HepG2 (cell line): ENCODE results near the gene VENTX. TPM values are rescaled to one million over a fixed set of nuclear protein-coding genes. Genes with fewer than 3 reads are reported as not detected.

Source experiments
- ATAC-seq: fragments of 200-7000 bp; cut with Tn5 transposase; 3 replicates; pipeline ENCODE4 v1.9.1; 2020; ENCODE audit warnings: mild to moderate bottlenecking, moderate library complexity
- Bru-seq: library from RNA; stranded (reverse); fragments of 400-500 nt; gene quantifications from one replicate; lab custom pipeline; 2021; lab: Mats Ljungman, UMichigan
- BruChase-seq, 2 experiments: library from RNA; stranded (reverse); fragments of 400-500 nt; gene quantifications; one replicate each; lab custom pipeline; 2021; lab: Mats Ljungman, UMichigan
- BruUV-seq: library from RNA; stranded (reverse); fragments of 400-500 nt; replicated peaks from 2 replicates; lab custom pipeline; 2021; lab: Mats Ljungman, UMichigan
- CTCF ChIA-PET: fragments of 300-600 bp; formaldehyde crosslinking; extraction: SDS; loops from one replicate; lab custom pipeline; 2021; ENCODE audit warnings: low total read pairs, inconsistent platforms, low intra/inter-chr PET ratio; lab: Yijun Ruan, JAX
- POLR2A ChIA-PET: fragments of 350-600 bp; sonication (Branson Sonifier 250); formaldehyde crosslinking; loops from one replicate; lab custom pipeline; 2020; ENCODE audit warnings: antibody characterized with exemption, inconsistent platforms; lab: Yijun Ruan, JAX
- DNase-seq: peaks from one replicate; pipeline ENCODE4 v3.0.0-alpha.2; 2015; ENCODE audit warnings: low spot score
- FAIRE-seq: peaks from 3 replicates; lab custom pipeline; 2011; peaks lifted over from hg19 to GRCh38; lab: Jason Lieb, UNC
- H2AFZ ChIP-seq: one replicate; pipeline ENCODE4 v1.6.1; 2011; ENCODE audit warnings: low read length, inconsistent platforms
- H3K27ac ChIP-seq: fragments of 300-600 bp; 3 replicates; pipeline ENCODE4 v1.8.0; 2011; ENCODE audit warnings: mixed run types, mild to moderate bottlenecking, mixed read lengths, low read length, inconsistent platforms; ENCODE audit not compliant: insufficient read depth; ENCODE audit errors: extremely low read length
- H3K27me3 ChIP-seq, 2 experiments: fragments of 200-600 bp in 1 of 2; 2 replicates in 1 of 2; 3 replicates in 1 of 2; pipeline versions ENCODE4 v1.6.0 to v1.8.0; 2011; ENCODE audit warnings: low read length in 2 of 2, mild to moderate bottlenecking in 2 of 2, moderate library complexity in 2 of 2, inconsistent platforms in 1 of 2; ENCODE audit not compliant: insufficient read depth in 2 of 2, control insufficient read depth in 1 of 2
- H3K36me3 ChIP-seq, 2 experiments: fragments of 200-600 bp in 1 of 2; replicated peaks in 1 of 2; 2 replicates in 1 of 2; 3 replicates in 1 of 2; pipeline versions ENCODE4 v1.5.1 to v1.8.0; 2011; ENCODE audit warnings: low read length in 2 of 2, inconsistent platforms in 1 of 2; ENCODE audit not compliant: insufficient read depth in 2 of 2, control insufficient read depth in 1 of 2
- H3K4me1 ChIP-seq: 2 replicates; pipeline ENCODE4 v1.5.1; 2012; ENCODE audit warnings: low read length, inconsistent platforms; ENCODE audit not compliant: insufficient read depth
- H3K4me2 ChIP-seq: 2 replicates; pipeline ENCODE4 v1.6.0; 2011; ENCODE audit warnings: low read depth, low read length, inconsistent platforms
- H3K4me3 ChIP-seq, 3 experiments: fragments of 200-600 bp in 1 of 3; sonication (generic), shearing (Covaris generic) in 1 of 3; replicated peaks in 1 of 3; 2 replicates each; pipeline ENCODE4 v1.5.1; 2011 to 2016; ENCODE audit warnings: low read length in 3 of 3, inconsistent platforms in 2 of 3, low read depth in 2 of 3, mild to moderate bottlenecking in 2 of 3, control low read depth in 1 of 3, mixed read lengths in 1 of 3; ENCODE audit not compliant: insufficient read depth in 1 of 3
- H3K79me2 ChIP-seq: one replicate; pipeline ENCODE4 v1.6.1; 2011; ENCODE audit warnings: low read length, inconsistent platforms; ENCODE audit not compliant: insufficient read depth
- H3K9ac ChIP-seq: 2 replicates; pipeline ENCODE4 v1.6.0; 2011; ENCODE audit warnings: mild to moderate bottlenecking, low read depth, low read length, inconsistent platforms; ENCODE audit not compliant: insufficient read depth
- H3K9me3 ChIP-seq: 2 replicates; pipeline ENCODE4 v1.5.1; 2012; ENCODE audit warnings: mild to moderate bottlenecking, low read length
- H4K20me1 ChIP-seq: 2 replicates; pipeline ENCODE4 v1.6.0; 2011; ENCODE audit warnings: inconsistent platforms, mild to moderate bottlenecking, low read length, moderate library complexity; ENCODE audit not compliant: insufficient read depth
- AGO2 ChIP-seq: fragments of 200-400 bp; formaldehyde crosslinking; optimal IDR thresholded peaks from 2 replicates; pipeline ENCODE3; 2017; ENCODE audit warnings: mild to moderate bottlenecking, low read depth, low read length, moderate library complexity
- CERS6 ChIP-seq: sonication (generic); formaldehyde crosslinking; IDR thresholded peaks from 2 replicates; pipeline ENCODE4 v1.5.0; 2020; ENCODE audit warnings: missing genetic modification reagents
- NCOA5 ChIP-seq: sonication (generic); formaldehyde crosslinking; IDR thresholded peaks from 2 replicates; pipeline ENCODE4 v1.4.0; 2020; ENCODE audit warnings: missing genetic modification reagents
- PBX3 ChIP-seq: sonication (generic); formaldehyde crosslinking; IDR thresholded peaks from 2 replicates; pipeline ENCODE4 v1.8.1; 2023; ENCODE audit warnings: missing genetic modification reagents, inconsistent platforms, borderline replicate concordance
- RELA ChIP-seq: sonication (generic); formaldehyde crosslinking; IDR thresholded peaks from 2 replicates; pipeline ENCODE4 v1.4.0; 2020; ENCODE audit warnings: missing genetic modification reagents
- SOX5 ChIP-seq: IDR thresholded peaks from 2 replicates; pipeline ENCODE4 v1.6.1; 2016; ENCODE audit warnings: borderline replicate concordance
- ZBTB1 ChIP-seq: sonication (generic); formaldehyde crosslinking; IDR thresholded peaks from 2 replicates; pipeline ENCODE4 v1.4.0; 2020; ENCODE audit warnings: missing genetic modification reagents, borderline replicate concordance
- WGBS: methylation state at CpG from one replicate; pipeline ENCODE4 v1.1.6; 2017; ENCODE audit warnings: low lambda C conversion rate; 5-methylcytosine and 5-hydroxymethylcytosine counted together
- in situ Hi-C: cut with HindIII; loops from 2 replicates; pipeline ENCODE4 v1.10.0; 2017; ENCODE audit warnings: low pct_unique_long_range_greater_than_20kb; ENCODE audit not compliant: extremely low pct_ligation_motif_present
- intact Hi-C: fragments of 100-400 bp; cut with micrococcal nuclease; formaldehyde crosslinking; loops from one replicate; pipeline ENCODE4 v1.10.0; 2022; ENCODE audit not compliant: unreplicated experiment
- long read RNA-seq, 2 experiments: library from RNA in 1 of 2; library from polyadenylated mRNA in 1 of 2; stranded (forward) in 1 of 2; unstranded in 1 of 2; transcript quantifications; one replicate each; pipeline ENCODE4 v2.0.0, GENCODE V29; 2019 to 2022
- polyA minus RNA-seq, 3 experiments: library from RNA; depleted of rRNA, polyadenylated mRNA; stranded (reverse); fragments of >200 nt; gene quantifications; 2 replicates each; pipeline ENCODE4 v1.2.3, GENCODE V29; 2011; ENCODE audit warnings: low replicate concordance in 1 of 3
- polyA plus RNA-seq, 8 experiments: library from polyadenylated mRNA; depleted of rRNA in 3 of 8; stranded (reverse) in 7 of 8; unstranded in 1 of 8; fragments of >200 nt; fragmentation: Illumina TruSeq in 4 of 8; extraction: Trizol in 4 of 8; gene quantifications; 2 replicates each; pipeline versions ENCODE4 v1.2.1 to v1.2.3, GENCODE V29; 2011 to 2016; ENCODE audit warnings: low read depth in 4 of 8, missing spikeins in 1 of 8, mixed read lengths in 1 of 8; ENCODE audit not compliant: insufficient read depth in 1 of 8
- total RNA-seq, 5 experiments: library from RNA; depleted of rRNA; stranded (reverse); fragments of >200 nt; fragmentation: Illumina TruSeq; extraction: Trizol; gene quantifications; 2 replicates each; pipeline ENCODE4 v1.2.3, GENCODE V29; 2016; ENCODE audit warnings: low read depth in 1 of 5
- TF ChIP-seq, protein P1 (sequence below): sonication (generic); formaldehyde crosslinking; IDR thresholded peaks from 2 replicates; pipeline ENCODE4 v1.5.1; 2020; ENCODE audit warnings: mild to moderate bottlenecking, missing genetic modification reagents, moderate library complexity

VENTX gene, protein sequence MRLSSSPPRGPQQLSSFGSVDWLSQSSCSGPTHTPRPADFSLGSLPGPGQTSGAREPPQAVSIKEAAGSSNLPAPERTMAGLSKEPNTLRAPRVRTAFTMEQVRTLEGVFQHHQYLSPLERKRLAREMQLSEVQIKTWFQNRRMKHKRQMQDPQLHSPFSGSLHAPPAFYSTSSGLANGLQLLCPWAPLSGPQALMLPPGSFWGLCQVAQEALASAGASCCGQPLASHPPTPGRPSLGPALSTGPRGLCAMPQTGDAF
- not detected in 2 replicates for total RNA-seq (2016; rRNA removed; fragmentation: Illumina TruSeq; extraction: Trizol)
- total RNA-seq (2016; cell fraction: cytosol; rRNA removed; fragmentation: Illumina TruSeq; extraction: Trizol; ENCODE audit: low read depth): not detected in 2 replicates
- not detected in 2 replicates for total RNA-seq (2016; cell fraction: insoluble cytoplasmic fraction; rRNA removed; fragmentation: Illumina TruSeq; extraction: Trizol)
- not detected in 2 replicates for total RNA-seq (2016; cell fraction: membrane; rRNA removed; fragmentation: Illumina TruSeq; extraction: Trizol)
- total RNA-seq (2016; cell fraction: nucleus; rRNA removed; fragmentation: Illumina TruSeq; extraction: Trizol): not detected in 2 replicates
- polyA plus RNA-seq (2011; rRNA removed): not detected in 2 replicates
- not detected in 2 replicates for polyA plus RNA-seq (2011; cell fraction: cytosol; rRNA removed)
- polyA plus RNA-seq (2011; cell fraction: nucleus; rRNA removed): not detected in 2 replicates
- not detected in 2 replicates for polyA plus RNA-seq (2012)
- polyA plus RNA-seq (2016; cell fraction: cytosol; fragmentation: Illumina TruSeq; extraction: Trizol; ENCODE audit: low read depth): not detected in 2 replicates
- polyA plus RNA-seq (2016; cell fraction: insoluble cytoplasmic fraction; fragmentation: Illumina TruSeq; extraction: Trizol; ENCODE audit: low read depth): not detected in 2 replicates
- polyA plus RNA-seq (2016; cell fraction: membrane; fragmentation: Illumina TruSeq; extraction: Trizol; ENCODE audit: low read depth): not detected in 2 replicates
- polyA plus RNA-seq (2016; cell fraction: nucleus; fragmentation: Illumina TruSeq; extraction: Trizol; ENCODE audit: insufficient read depth, low read depth): not detected in 2 replicates
- polyA minus RNA-seq (2011; rRNA and poly(A)+ RNA removed; ENCODE audit: low replicate concordance): not detected in 2 replicates
- polyA minus RNA-seq (2011; cell fraction: cytosol; rRNA and poly(A)+ RNA removed): not detected in 2 replicates
- polyA minus RNA-seq (2011; cell fraction: nucleus; rRNA and poly(A)+ RNA removed): not detected in 2 replicates
- Bru-seq, nascent RNA: not detected
- BruChase-seq, experiment 1, labeled RNA remaining after a 6-hour chase: not detected
- not detected for BruChase-seq, experiment 2, labeled RNA remaining after a 2-hour chase
- long read RNA-seq, experiment 1: 0 reads
- long read RNA-seq, experiment 2: 0 reads

GRCh38 chr10:133237588-133238465 is at the start of gene VENTX:
VENTX (plus strand) TSS chr10:133237855; CDS start chr10:133237915, 60 bp downstream.
- ATAC-seq: no peak
- BruUV-seq: no TSS peak
- no peaks in the 10 kb centered on the region for H3K9me3 ChIP-seq
- 12% methylated on average over 15 of the region's 60 CpGs for WGBS
- no peak within 1 kb of the TSS for H3K4me2 ChIP-seq
- CTCF ChIA-PET: no interaction called here
- H3K36me3 ChIP-seq: no peaks in the 10 kb centered on the region
- H3K79me2 ChIP-seq: no peaks in the 10 kb centered on the region
- no peak for FAIRE-seq
- H3K4me3 ChIP-seq: no peak within 1 kb of the TSS
- no peak for DNase-seq
- H4K20me1 ChIP-seq: 0 out of 2 replicates have a peak, but pooled peaks cover 3% of the 10 kb centered on the region
- H2AFZ ChIP-seq: no peak within 1 kb of the TSS
- no peak within 1 kb of the TSS for H3K9ac ChIP-seq
- no peak within 1 kb of the TSS for H3K27ac ChIP-seq
- intact Hi-C loops: no loop called here
- POLR2A ChIA-PET: no interaction called here
- TF ChIP-seq RELA (CRISPR knock-in tag): no peak
- TF ChIP-seq SOX5 (CRISPR knock-in tag): no peak
- TF ChIP-seq AGO2: no peak
- TF ChIP-seq CERS6 (CRISPR knock-in tag): no peak
- TF ChIP-seq, protein P1, sequence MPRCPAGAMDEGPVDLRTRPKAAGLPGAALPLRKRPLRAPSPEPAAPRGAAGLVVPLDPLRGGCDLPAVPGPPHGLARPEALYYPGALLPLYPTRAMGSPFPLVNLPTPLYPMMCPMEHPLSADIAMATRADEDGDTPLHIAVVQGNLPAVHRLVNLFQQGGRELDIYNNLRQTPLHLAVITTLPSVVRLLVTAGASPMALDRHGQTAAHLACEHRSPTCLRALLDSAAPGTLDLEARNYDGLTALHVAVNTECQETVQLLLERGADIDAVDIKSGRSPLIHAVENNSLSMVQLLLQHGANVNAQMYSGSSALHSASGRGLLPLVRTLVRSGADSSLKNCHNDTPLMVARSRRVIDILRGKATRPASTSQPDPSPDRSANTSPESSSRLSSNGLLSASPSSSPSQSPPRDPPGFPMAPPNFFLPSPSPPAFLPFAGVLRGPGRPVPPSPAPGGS (CRISPR knock-in tag): no peak
- no peak for TF ChIP-seq NCOA5 (CRISPR knock-in tag)
- TF ChIP-seq PBX3 (CRISPR knock-in tag): no peak
- TF ChIP-seq ZBTB1: no peak
- in situ Hi-C loops: no loop called here
- no peaks in the 10 kb centered on the region for H3K4me1 ChIP-seq
- H3K27me3 ChIP-seq: peaks cover 18 to 78% of the 10 kb centered on the region in 2 experiments
